Neural cell (in vitro differentiated cells): ENCODE data around the gene PICALM.

ENCODE experiments used
- CTCF ChIP-seq: fragments of 450-650 bp; IDR thresholded peaks from 2 replicates; pipeline ENCODE4 v1.5.1; 2014; ENCODE audit warnings: antibody characterized with exemption, mild to moderate bottlenecking, moderate library complexity; ENCODE audit not compliant: poor library complexity, severe bottlenecking
- EP300 ChIP-seq: fragments of 450-650 bp; conservative IDR thresholded peaks from 2 replicates; pipeline ENCODE4 v1.6.1; 2014; ENCODE audit warnings: antibody characterized with exemption, mild to moderate bottlenecking, moderate library complexity; ENCODE audit not compliant: poor library complexity, severe bottlenecking
- EZH2 ChIP-seq: fragments of 200-600, 300-800 bp; shearing (Covaris generic), sonication (generic); IDR thresholded peaks from 2 replicates; pipeline ENCODE4 v1.6.1; 2014; ENCODE audit warnings: antibody characterized with exemption, low read length, borderline replicate concordance, mild to moderate bottlenecking; ENCODE audit not compliant: insufficient read depth, poor library complexity, severe bottlenecking
- POLR2AphosphoS5 ChIP-seq: IDR thresholded peaks from 2 replicates; pipeline ENCODE4 v1.6.1; 2012
- RAD21 ChIP-seq: fragments of 450-650 bp; conservative IDR thresholded peaks from 2 replicates; pipeline ENCODE4 v1.6.1; 2014; ENCODE audit warnings: antibody characterized with exemption, mild to moderate bottlenecking, moderate library complexity
- SMC3 ChIP-seq: fragments of 450-650 bp; conservative IDR thresholded peaks from 2 replicates; pipeline ENCODE4 v1.6.1; 2014; ENCODE audit warnings: antibody characterized with exemption, mild to moderate bottlenecking, moderate library complexity; ENCODE audit not compliant: poor library complexity
- TAF1 ChIP-seq: IDR thresholded peaks from 2 replicates; pipeline ENCODE4 v1.6.1; 2012; ENCODE audit warnings: low read depth
- TF ChIP-seq, protein P1 (sequence below): IDR thresholded peaks from 2 replicates; pipeline ENCODE4 v1.6.1; 2012; ENCODE audit warnings: borderline replicate concordance

GRCh38 chr11:85939099-85940015, 129.5 kb downstream of the PICALM start:
- no peak for TF ChIP-seq CTCF
- TF ChIP-seq, protein P1, sequence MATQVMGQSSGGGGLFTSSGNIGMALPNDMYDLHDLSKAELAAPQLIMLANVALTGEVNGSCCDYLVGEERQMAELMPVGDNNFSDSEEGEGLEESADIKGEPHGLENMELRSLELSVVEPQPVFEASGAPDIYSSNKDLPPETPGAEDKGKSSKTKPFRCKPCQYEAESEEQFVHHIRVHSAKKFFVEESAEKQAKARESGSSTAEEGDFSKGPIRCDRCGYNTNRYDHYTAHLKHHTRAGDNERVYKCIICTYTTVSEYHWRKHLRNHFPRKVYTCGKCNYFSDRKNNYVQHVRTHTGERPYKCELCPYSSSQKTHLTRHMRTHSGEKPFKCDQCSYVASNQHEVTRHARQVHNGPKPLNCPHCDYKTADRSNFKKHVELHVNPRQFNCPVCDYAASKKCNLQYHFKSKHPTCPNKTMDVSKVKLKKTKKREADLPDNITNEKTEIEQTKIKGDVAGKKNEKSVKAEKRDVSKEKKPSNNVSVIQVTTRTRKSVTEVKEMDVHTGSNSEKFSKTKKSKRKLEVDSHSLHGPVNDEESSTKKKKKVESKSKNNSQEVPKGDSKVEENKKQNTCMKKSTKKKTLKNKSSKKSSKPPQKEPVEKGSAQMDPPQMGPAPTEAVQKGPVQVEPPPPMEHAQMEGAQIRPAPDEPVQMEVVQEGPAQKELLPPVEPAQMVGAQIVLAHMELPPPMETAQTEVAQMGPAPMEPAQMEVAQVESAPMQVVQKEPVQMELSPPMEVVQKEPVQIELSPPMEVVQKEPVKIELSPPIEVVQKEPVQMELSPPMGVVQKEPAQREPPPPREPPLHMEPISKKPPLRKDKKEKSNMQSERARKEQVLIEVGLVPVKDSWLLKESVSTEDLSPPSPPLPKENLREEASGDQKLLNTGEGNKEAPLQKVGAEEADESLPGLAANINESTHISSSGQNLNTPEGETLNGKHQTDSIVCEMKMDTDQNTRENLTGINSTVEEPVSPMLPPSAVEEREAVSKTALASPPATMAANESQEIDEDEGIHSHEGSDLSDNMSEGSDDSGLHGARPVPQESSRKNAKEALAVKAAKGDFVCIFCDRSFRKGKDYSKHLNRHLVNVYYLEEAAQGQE: no peak
- no peak for TF ChIP-seq EP300
- no peak for TF ChIP-seq POLR2AphosphoS5
- TF ChIP-seq SMC3: no peak
- no peak for TF ChIP-seq TAF1
- TF ChIP-seq EZH2: no peak
- no peak for TF ChIP-seq RAD21
